ENCODE data around the gene SLC25A12. TPM values are rescaled to one million over a fixed set of nuclear protein-coding genes. Genes with fewer than 3 reads are reported as not detected.

SLC25A12 gene
- polyA plus RNA-seq, 1 of the 3 experiments (the other 2 are of a cell fraction) = 13.0 TPM

- no peaks in the 10 kb centered on the region for H3K79me2 ChIP-seq (ENCODE audit: insufficient read depth)
- H3F3A ChIP-seq (replicated peaks; ENCODE audit: insufficient read depth) = no peaks in the 10 kb centered on the region
- H3K9me2 ChIP-seq = no peaks in the 10 kb centered on the region
- H3K36me3 ChIP-seq (replicated peaks in 1 of 2; ENCODE audit: control insufficient read depth in 1 of 2, insufficient read depth in 2 of 2, low read length in 1 of 2) = peaks cover 8 to 18% of the 10 kb centered on the region in 2 experiments
- H3K9me3 ChIP-seq = no peaks in the 10 kb centered on the region
- H3K27ac ChIP-seq (ENCODE audit: low read depth in 2 of 2, low read length in 1 of 2) = no peak overlapping the region
- TF ChIP-seq USF2 (IDR thresholded peaks at IDR 0.05; ENCODE audit: borderline replicate concordance, low read depth, low read length) (no peak), GATA2 (CRISPR knock-in tag; IDR thresholded peaks at IDR 0.05) (no peak), POLR2AphosphoS5 (IDR thresholded peaks at IDR 0.05; ENCODE audit: low read depth, low read length) (no peak), TEAD4 (IDR thresholded peaks at IDR 0.05; ENCODE audit: borderline replicate concordance, insufficient read depth) (no peak), CHD2 (IDR thresholded peaks at IDR 0.05; ENCODE audit: low read length, partially characterized antibody) (no peak), EP300 (IDR thresholded peaks at IDR 0.05; ENCODE audit: borderline replicate concordance in 1 of 2, low read depth in 1 of 2, low read length in 1 of 2) (no peak), EZH2phosphoT487 (IDR thresholded peaks at IDR 0.05; ENCODE audit: borderline replicate concordance, low read depth) (no peak)
- TF ChIP-seq, protein P1, sequence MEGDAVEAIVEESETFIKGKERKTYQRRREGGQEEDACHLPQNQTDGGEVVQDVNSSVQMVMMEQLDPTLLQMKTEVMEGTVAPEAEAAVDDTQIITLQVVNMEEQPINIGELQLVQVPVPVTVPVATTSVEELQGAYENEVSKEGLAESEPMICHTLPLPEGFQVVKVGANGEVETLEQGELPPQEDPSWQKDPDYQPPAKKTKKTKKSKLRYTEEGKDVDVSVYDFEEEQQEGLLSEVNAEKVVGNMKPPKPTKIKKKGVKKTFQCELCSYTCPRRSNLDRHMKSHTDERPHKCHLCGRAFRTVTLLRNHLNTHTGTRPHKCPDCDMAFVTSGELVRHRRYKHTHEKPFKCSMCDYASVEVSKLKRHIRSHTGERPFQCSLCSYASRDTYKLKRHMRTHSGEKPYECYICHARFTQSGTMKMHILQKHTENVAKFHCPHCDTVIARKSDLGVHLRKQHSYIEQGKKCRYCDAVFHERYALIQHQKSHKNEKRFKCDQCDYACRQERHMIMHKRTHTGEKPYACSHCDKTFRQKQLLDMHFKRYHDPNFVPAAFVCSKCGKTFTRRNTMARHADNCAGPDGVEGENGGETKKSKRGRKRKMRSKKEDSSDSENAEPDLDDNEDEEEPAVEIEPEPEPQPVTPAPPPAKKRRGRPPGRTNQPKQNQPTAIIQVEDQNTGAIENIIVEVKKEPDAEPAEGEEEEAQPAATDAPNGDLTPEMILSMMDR (IDR thresholded peaks at IDR 0.05) = no peak
- no peak overlapping the region for H3K4me3 ChIP-seq (ENCODE audit: low read depth in 2 of 2, low read length in 1 of 2)
- no peaks in the 10 kb centered on the region for H3K27me3 ChIP-seq (ENCODE audit: insufficient read depth)
- H3K9ac ChIP-seq = no peak overlapping the region
- POLR2A ChIA-PET = no interaction called here
- DNase-seq = no peak
- H2AFZ ChIP-seq (ENCODE audit: low read depth) = no peak overlapping the region
- no peaks in the 10 kb centered on the region for H4K20me1 ChIP-seq (ENCODE audit: insufficient read depth)
- 89% methylated on average over 6 of the region's 6 CpGs for WGBS (ENCODE audit: low lambda C conversion rate)
- H3K4me1 ChIP-seq (ENCODE audit: control insufficient read depth in 1 of 2, insufficient read depth in 2 of 2, low read depth in 1 of 2, low read length in 1 of 2) = no peaks in the 10 kb centered on the region
- CTCF ChIA-PET = interaction anchor here (2.3 to 4.9 kb wide), 2 partner anchors 10 to 291 kb away, joined by 9 to 59 read pairs; partner anchors contain the start of gene DLX2
- H3K4me2 ChIP-seq = no peak overlapping the region
Measured at GRCh38 chr2:171814174-171814573, 79.9 kb downstream of the SLC25A12 start.

DNA sequence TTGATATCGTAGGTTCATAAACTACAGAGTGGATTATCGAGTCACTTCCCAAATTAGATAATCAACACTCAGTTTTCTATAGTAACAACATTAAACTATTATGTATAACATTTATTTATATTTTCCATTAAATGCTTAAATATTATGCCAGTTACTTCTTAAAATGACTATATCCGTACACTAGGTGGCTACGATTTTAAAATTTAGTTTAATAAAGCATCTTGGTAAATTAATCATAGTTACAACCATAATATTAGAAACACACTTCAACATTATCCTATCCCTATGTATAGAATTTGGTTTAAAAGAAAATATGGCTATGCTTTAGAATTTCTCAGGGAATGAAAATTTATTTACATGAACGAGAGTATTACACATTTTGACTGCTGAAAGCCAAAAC is 80.3 kb downstream of the SLC25A12 start:
- ChIA-PET POLR2A (no interaction called here), CTCF (interaction anchor here (0.6 to 4.9 kb wide), 6 partner anchors 11 to 292 kb away, joined by 3 to 59 read pairs (median 4); partner anchors contain the start of gene DLX2)
- no peaks in the 10 kb centered on the region for H3K79me2 ChIP-seq (ENCODE audit: insufficient read depth)
- no peak overlapping the region for H3K27ac ChIP-seq (ENCODE audit: low read depth in 2 of 2, low read length in 1 of 2)
- H3F3A ChIP-seq (replicated peaks; ENCODE audit: insufficient read depth) = no peaks in the 10 kb centered on the region
- H3K4me1 ChIP-seq (ENCODE audit: control insufficient read depth in 1 of 2, insufficient read depth in 2 of 2, low read depth in 1 of 2, low read length in 1 of 2) = no peaks in the 10 kb centered on the region
- no peak overlapping the region for H3K9ac ChIP-seq
- no peaks in the 10 kb centered on the region for H4K20me1 ChIP-seq (ENCODE audit: insufficient read depth)
- no peak overlapping the region for H3K4me3 ChIP-seq (ENCODE audit: low read depth in 2 of 2, low read length in 1 of 2)
- TF ChIP-seq, protein P2, sequence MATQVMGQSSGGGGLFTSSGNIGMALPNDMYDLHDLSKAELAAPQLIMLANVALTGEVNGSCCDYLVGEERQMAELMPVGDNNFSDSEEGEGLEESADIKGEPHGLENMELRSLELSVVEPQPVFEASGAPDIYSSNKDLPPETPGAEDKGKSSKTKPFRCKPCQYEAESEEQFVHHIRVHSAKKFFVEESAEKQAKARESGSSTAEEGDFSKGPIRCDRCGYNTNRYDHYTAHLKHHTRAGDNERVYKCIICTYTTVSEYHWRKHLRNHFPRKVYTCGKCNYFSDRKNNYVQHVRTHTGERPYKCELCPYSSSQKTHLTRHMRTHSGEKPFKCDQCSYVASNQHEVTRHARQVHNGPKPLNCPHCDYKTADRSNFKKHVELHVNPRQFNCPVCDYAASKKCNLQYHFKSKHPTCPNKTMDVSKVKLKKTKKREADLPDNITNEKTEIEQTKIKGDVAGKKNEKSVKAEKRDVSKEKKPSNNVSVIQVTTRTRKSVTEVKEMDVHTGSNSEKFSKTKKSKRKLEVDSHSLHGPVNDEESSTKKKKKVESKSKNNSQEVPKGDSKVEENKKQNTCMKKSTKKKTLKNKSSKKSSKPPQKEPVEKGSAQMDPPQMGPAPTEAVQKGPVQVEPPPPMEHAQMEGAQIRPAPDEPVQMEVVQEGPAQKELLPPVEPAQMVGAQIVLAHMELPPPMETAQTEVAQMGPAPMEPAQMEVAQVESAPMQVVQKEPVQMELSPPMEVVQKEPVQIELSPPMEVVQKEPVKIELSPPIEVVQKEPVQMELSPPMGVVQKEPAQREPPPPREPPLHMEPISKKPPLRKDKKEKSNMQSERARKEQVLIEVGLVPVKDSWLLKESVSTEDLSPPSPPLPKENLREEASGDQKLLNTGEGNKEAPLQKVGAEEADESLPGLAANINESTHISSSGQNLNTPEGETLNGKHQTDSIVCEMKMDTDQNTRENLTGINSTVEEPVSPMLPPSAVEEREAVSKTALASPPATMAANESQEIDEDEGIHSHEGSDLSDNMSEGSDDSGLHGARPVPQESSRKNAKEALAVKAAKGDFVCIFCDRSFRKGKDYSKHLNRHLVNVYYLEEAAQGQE (IDR thresholded peaks at IDR 0.05; ENCODE audit: low read depth, low read length) = no peak
- TF ChIP-seq, protein P1 (IDR thresholded peaks at IDR 0.05) = peak; percentile 22; the same call in 1 of the 2 replicates
- no peak for DNase-seq
- WGBS (ENCODE audit: low lambda C conversion rate) = 92% methylated on average over 5 of the region's 5 CpGs
- no peaks in the 10 kb centered on the region for H3K27me3 ChIP-seq (ENCODE audit: insufficient read depth)
- no peak overlapping the region for H2AFZ ChIP-seq (ENCODE audit: low read depth)
- peaks cover 8 to 19% of the 10 kb centered on the region in 2 experiments for H3K36me3 ChIP-seq (replicated peaks in 1 of 2; ENCODE audit: control insufficient read depth in 1 of 2, insufficient read depth in 2 of 2, low read length in 1 of 2)
- no peaks in the 10 kb centered on the region for H3K9me2 ChIP-seq
- no peak overlapping the region for H3K4me2 ChIP-seq
- H3K9me3 ChIP-seq = no peaks in the 10 kb centered on the region
